ENCODE data around the gene ATP11A. TPM values are rescaled to one million over a fixed set of nuclear protein-coding genes. Genes with fewer than 3 reads are reported as not detected.

The ATP11A gene
- total RNA-seq, 1 donor from 2014 or later: 114 TPM

GRCh38 chr13:112808377-112809140, 118.7 kb downstream of the ATP11A start:
- Mint-ChIP-seq H3K4me1 (peaks cover 6% of the 10 kb centered on the region), H3K9me3 (peaks cover 4% of the 10 kb centered on the region), H3K27me3 (ENCODE audit: low read depth) (no peaks in the 10 kb centered on the region), H3K27ac (peak overlapping the region; percentile 25), H3K36me3 (peaks cover 24% of the 10 kb centered on the region), H3K4me3 (no peak overlapping the region)
- no peak for DNase-seq (ENCODE audit: low spot score in 2 of 2, unreplicated experiment in 2 of 2)
- no peak for TF ChIP-seq CTCF (IDR thresholded peaks at IDR 0.05; ENCODE audit: unreplicated experiment)

- no peak for TF ChIP-seq CTCF (IDR thresholded peaks at IDR 0.05; ENCODE audit: unreplicated experiment)
- peaks cover 2% of the 10 kb centered on the region for H3K4me1 Mint-ChIP-seq
- no peak overlapping the region for H3K27ac Mint-ChIP-seq
- no peak for DNase-seq (ENCODE audit: low spot score in 2 of 2, unreplicated experiment in 2 of 2)
- H3K36me3 Mint-ChIP-seq: peaks cover 31% of the 10 kb centered on the region
- H3K9me3 Mint-ChIP-seq: peaks cover 5% of the 10 kb centered on the region
- H3K4me3 Mint-ChIP-seq: no peak overlapping the region
- H3K27me3 Mint-ChIP-seq (ENCODE audit: low read depth): no peaks in the 10 kb centered on the region
These were observed 119.8 kb downstream of the ATP11A start for GRCh38 chr13:112809332-112810315.

- no peak for DNase-seq (ENCODE audit: low spot score in 2 of 2, unreplicated experiment in 2 of 2)
- Mint-ChIP-seq H3K36me3 (peaks cover 37% of the 10 kb centered on the region), H3K27ac (no peak overlapping the region), H3K4me1 (no peaks in the 10 kb centered on the region), H3K27me3 (ENCODE audit: low read depth) (no peaks in the 10 kb centered on the region), H3K9me3 (peaks cover 5% of the 10 kb centered on the region), H3K4me3 (no peak overlapping the region)
- no peak for TF ChIP-seq CTCF (IDR thresholded peaks at IDR 0.05; ENCODE audit: unreplicated experiment)
These were observed 120.8 kb downstream of the ATP11A start for GRCh38 chr13:112810608-112811007.

GRCh38 chr13:112812306-112813055, 122.6 kb downstream of the ATP11A start:
- H3K4me1 Mint-ChIP-seq: no peaks in the 10 kb centered on the region

More at GRCh38 chr13:112812306-112813055, 122.6 kb downstream of the ATP11A start:
- no peak for TF ChIP-seq CTCF (IDR thresholded peaks at IDR 0.05; ENCODE audit: unreplicated experiment)
- no peak for DNase-seq (ENCODE audit: low spot score in 2 of 2, unreplicated experiment in 2 of 2)
- Mint-ChIP-seq H3K9me3 (peaks cover 8% of the 10 kb centered on the region), H3K36me3 (peaks cover 48% of the 10 kb centered on the region), H3K27me3 (ENCODE audit: low read depth) (no peaks in the 10 kb centered on the region), H3K27ac (no peak overlapping the region), H3K4me3 (no peak overlapping the region)
